Osteoblast (primary cell): Measurements from ENCODE around the gene IFIT3. TPM values are rescaled to one million over a fixed set of nuclear protein-coding genes. Genes with fewer than 3 reads are reported as not detected.

Experiments used
- DNase-seq: peaks from one replicate; pipeline ENCODE4 v3.0.0; 2011; ENCODE audit warnings: low spot score, mixed read lengths; ENCODE audit not compliant: insufficient read length; ENCODE audit errors: missing footprints
- H2AFZ ChIP-seq: 2 replicates; pipeline ENCODE4 v1.6.0; 2011; ENCODE audit warnings: mild to moderate bottlenecking, low read length
- H3K27ac ChIP-seq: 2 replicates; pipeline ENCODE4 v1.5.1; 2011; ENCODE audit warnings: mild to moderate bottlenecking, low read depth, low read length, moderate library complexity
- H3K27me3 ChIP-seq: 2 replicates; pipeline ENCODE4 v1.6.0; 2012; ENCODE audit warnings: mild to moderate bottlenecking, control low read depth, inconsistent platforms, low read length, moderate library complexity; ENCODE audit not compliant: insufficient read depth
- H3K36me3 ChIP-seq: 2 replicates; pipeline ENCODE4 v1.5.1; 2011; ENCODE audit warnings: mild to moderate bottlenecking, low read length, control low read depth, moderate library complexity; ENCODE audit not compliant: insufficient read depth
- H3K4me1 ChIP-seq: 2 replicates; pipeline ENCODE4 v1.5.1; 2011; ENCODE audit warnings: mild to moderate bottlenecking, low read length, control low read depth, moderate library complexity; ENCODE audit not compliant: insufficient read depth
- H3K4me2 ChIP-seq: 2 replicates; pipeline ENCODE4 v1.6.0; 2011; ENCODE audit warnings: mild to moderate bottlenecking, low read length; ENCODE audit not compliant: insufficient read depth
- H3K4me3 ChIP-seq: fragments of 200-600 bp; sonication (generic); 3 replicates; pipeline ENCODE4 v1.5.1; 2012; ENCODE audit warnings: mild to moderate bottlenecking, low read length, inconsistent platforms; ENCODE audit not compliant: insufficient read depth
- H3K79me2 ChIP-seq: 2 replicates; pipeline ENCODE4 v1.6.0; 2012; ENCODE audit warnings: mild to moderate bottlenecking, low read length, control low read depth, inconsistent platforms; ENCODE audit not compliant: insufficient read depth
- H3K9me3 ChIP-seq: 2 replicates; pipeline ENCODE4 v1.5.1; 2011; ENCODE audit warnings: low read depth, low read length, control low read depth
- H4K20me1 ChIP-seq: 2 replicates; pipeline ENCODE4 v1.6.0; 2012; ENCODE audit warnings: mild to moderate bottlenecking, low read length, control low read depth; ENCODE audit not compliant: insufficient read depth
- CTCF ChIP-seq: IDR thresholded peaks from 2 replicates; pipeline ENCODE4 v1.5.1; 2011; ENCODE audit warnings: mild to moderate bottlenecking, low read depth, low read length, moderate library complexity; ENCODE audit errors: extremely low read depth
- total RNA-seq: library from RNA; depleted of rRNA; stranded (reverse); fragments of >200 nt; gene quantifications from 2 replicates; pipeline ENCODE4 v1.2.3, GENCODE V29; 2012

Gene IFIT3
- total RNA-seq, 1 donor: 43.8 TPM

GRCh38 chr10:89343089-89343767 lies 15.4 kb downstream of the IFIT3 start:
- H3K79me2 ChIP-seq: peaks cover 26% of the 10 kb centered on the region
- peaks cover 29% of the 10 kb centered on the region for H3K4me1 ChIP-seq
- no peaks in the 10 kb centered on the region for H3K9me3 ChIP-seq
- peak overlapping the region; percentile 57 for H3K27ac ChIP-seq
- H3K27me3 ChIP-seq: no peaks in the 10 kb centered on the region
- no peak for DNase-seq
- H3K36me3 ChIP-seq: peaks cover 4% of the 10 kb centered on the region
- H3K4me2 ChIP-seq: peak overlapping the region; percentile 6
- TF ChIP-seq CTCF: no peak
- no peaks in the 10 kb centered on the region for H4K20me1 ChIP-seq
- peak overlapping the region; percentile 0 for H2AFZ ChIP-seq
- H3K4me3 ChIP-seq: no peak overlapping the region

GRCh38 chr10:89344156-89344555 lies 16.4 kb downstream of the IFIT3 start:
- peaks cover 33% of the 10 kb centered on the region for H3K4me1 ChIP-seq
- H3K9me3 ChIP-seq: no peaks in the 10 kb centered on the region
- no peak overlapping the region for H3K4me3 ChIP-seq
- no peaks in the 10 kb centered on the region for H4K20me1 ChIP-seq
- no peaks in the 10 kb centered on the region for H3K27me3 ChIP-seq
- H2AFZ ChIP-seq: no peak overlapping the region
- H3K79me2 ChIP-seq: peaks cover 16% of the 10 kb centered on the region
- DNase-seq: no peak
- TF ChIP-seq CTCF: no peak
- no peak overlapping the region for H3K27ac ChIP-seq
- H3K36me3 ChIP-seq: peaks cover under 1% of the 10 kb centered on the region
- H3K4me2 ChIP-seq: no peak overlapping the region

GRCh38 chr10:89345367-89346000 lies 17.7 kb downstream of the IFIT3 start:
- Histone ChIP-seq H3K79me2 (peaks cover 7% of the 10 kb centered on the region), H4K20me1 (no peaks in the 10 kb centered on the region), H3K27ac (no peak overlapping the region), H3K9me3 (no peaks in the 10 kb centered on the region), H3K4me1 (peaks cover 35% of the 10 kb centered on the region), H3K4me3 (no peak overlapping the region), H3K4me2 (no peak overlapping the region), H2AFZ (no peak overlapping the region), H3K27me3 (no peaks in the 10 kb centered on the region), H3K36me3 (no peaks in the 10 kb centered on the region)
- no peak for DNase-seq
- no peak for TF ChIP-seq CTCF

GRCh38 chr10:89346405-89347254 lies 18.8 kb downstream of the IFIT3 start:
- no peak for DNase-seq
- Histone ChIP-seq H3K36me3 (no peaks in the 10 kb centered on the region), H4K20me1 (no peaks in the 10 kb centered on the region), H2AFZ (no peak overlapping the region), H3K9me3 (no peaks in the 10 kb centered on the region), H3K4me1 (peaks cover 45% of the 10 kb centered on the region), H3K27me3 (no peaks in the 10 kb centered on the region), H3K27ac (no peak overlapping the region), H3K4me3 (no peak overlapping the region), H3K79me2 (peaks cover 1% of the 10 kb centered on the region), H3K4me2 (no peak overlapping the region)
- no peak for TF ChIP-seq CTCF
